ENCODE measurements around the gene NOXO1. TPM values are rescaled to one million over a fixed set of nuclear protein-coding genes. Genes with fewer than 3 reads are reported as not detected.
"Not testable (repeated sequence)": the region's sequence is repeated elsewhere in the genome, so short reads cannot be mapped to it uniquely, and the experiment has no call there.

NOXO1 gene
- total RNA-seq, 1 donor from 2014 or later, result 0.42 TPM

DNA sequence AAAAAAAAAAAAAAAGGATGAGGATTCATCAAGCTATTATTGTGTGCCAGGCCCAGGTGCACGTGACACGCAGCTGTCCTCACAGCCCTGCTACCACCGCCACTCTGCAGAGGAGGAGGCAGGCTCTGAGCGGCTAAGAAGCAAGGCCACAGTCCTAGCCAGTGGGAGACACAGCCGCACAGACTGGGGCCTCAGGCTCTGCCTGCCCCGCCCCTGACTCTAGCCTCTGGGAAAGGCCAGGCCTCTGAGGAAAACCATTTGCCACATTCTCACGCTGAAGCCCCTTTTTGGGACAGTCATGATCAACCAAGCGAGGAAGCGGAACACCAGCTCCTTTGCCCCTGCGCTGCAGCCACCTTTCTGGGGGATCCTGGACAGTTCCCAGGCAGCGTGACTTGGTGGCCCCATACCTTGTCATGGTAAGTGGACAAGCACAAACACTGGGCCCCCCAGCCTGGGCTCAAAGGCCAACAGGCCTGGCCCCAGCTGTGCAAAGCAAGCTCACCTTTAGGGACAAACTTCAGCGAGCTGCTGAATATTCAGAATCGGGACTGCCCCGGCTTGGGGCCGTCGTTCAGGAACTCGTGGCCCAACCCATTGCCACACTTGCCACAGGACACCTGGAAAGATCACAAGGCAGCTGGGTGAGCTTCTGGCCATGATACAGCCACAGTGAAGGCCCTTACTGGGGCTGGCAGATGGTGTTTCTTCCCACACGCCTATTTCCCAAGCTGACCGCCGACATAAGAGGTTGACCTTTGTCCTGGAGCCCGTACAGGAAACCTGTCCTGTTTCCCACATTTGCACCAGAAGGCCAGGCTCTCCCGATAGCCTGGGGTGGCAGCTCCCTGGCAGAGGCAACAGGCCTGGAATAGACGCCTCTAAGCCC is 40.8 kb downstream of the NOXO1 start:
- no peaks in the 10 kb centered on the region for H3K9me3 Mint-ChIP-seq
- no peak overlapping the region for H3K4me3 Mint-ChIP-seq
- no peaks in the 10 kb centered on the region for H3K27me3 Mint-ChIP-seq (ENCODE audit: low read depth)
- no peak for DNase-seq (ENCODE audit: low spot score in 2 of 2, unreplicated experiment in 2 of 2)
- H3K36me3 Mint-ChIP-seq, result peaks cover 9% of the 10 kb centered on the region
- H3K27ac Mint-ChIP-seq, result no peak overlapping the region
- H3K4me1 Mint-ChIP-seq, result peaks cover 10% of the 10 kb centered on the region
- TF ChIP-seq, protein P1, sequence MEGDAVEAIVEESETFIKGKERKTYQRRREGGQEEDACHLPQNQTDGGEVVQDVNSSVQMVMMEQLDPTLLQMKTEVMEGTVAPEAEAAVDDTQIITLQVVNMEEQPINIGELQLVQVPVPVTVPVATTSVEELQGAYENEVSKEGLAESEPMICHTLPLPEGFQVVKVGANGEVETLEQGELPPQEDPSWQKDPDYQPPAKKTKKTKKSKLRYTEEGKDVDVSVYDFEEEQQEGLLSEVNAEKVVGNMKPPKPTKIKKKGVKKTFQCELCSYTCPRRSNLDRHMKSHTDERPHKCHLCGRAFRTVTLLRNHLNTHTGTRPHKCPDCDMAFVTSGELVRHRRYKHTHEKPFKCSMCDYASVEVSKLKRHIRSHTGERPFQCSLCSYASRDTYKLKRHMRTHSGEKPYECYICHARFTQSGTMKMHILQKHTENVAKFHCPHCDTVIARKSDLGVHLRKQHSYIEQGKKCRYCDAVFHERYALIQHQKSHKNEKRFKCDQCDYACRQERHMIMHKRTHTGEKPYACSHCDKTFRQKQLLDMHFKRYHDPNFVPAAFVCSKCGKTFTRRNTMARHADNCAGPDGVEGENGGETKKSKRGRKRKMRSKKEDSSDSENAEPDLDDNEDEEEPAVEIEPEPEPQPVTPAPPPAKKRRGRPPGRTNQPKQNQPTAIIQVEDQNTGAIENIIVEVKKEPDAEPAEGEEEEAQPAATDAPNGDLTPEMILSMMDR (IDR thresholded peaks at IDR 0.05; ENCODE audit: unreplicated experiment), result no peak

DNA sequence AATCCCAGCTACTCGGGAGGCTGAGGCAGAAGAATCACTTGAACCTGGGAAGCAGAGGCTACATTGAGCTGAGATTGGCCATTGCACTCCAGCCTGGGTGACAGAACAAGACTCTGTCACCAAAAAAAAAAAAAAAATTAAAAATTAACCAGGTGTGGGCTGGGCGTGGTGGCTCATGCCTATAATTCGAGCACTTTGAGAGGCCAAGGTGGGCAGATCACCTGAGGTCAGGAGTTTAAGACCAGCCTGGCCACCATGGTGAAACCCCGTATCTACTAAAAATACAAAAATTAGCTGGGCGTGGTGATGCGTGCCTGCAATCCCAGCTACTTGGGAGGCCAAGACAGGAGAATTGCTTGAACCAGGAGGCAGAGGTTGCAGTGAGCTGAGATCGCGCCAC is 41.4 kb downstream of the NOXO1 start:
- H3K27ac Mint-ChIP-seq, result not testable (repeated sequence)

DNA sequence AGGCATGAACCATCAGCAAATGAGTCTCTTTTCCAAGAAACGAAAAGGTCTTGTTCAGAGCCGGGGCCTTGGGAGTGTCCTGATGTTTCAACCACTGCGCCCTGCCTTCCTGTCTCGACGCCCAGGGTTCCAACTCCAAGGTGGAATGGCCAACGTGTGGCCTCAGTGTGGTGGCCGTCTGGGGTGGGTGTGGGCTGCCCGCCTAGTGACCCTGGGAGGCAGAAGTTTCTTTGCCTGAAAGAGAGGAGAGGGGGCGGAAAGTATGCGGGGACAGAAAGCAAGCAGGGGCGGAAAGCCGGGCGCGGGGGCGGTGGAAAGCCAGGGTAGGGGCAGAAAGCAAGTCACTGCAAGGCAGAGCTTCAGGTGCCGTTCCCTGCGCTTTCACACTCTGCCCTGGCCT is 42.4 kb downstream of the NOXO1 start:
- DNase-seq (ENCODE audit: low spot score in 2 of 2, unreplicated experiment in 2 of 2), result no peak
- Mint-ChIP-seq H3K4me3 (no peak overlapping the region), H3K4me1 (peaks cover 10% of the 10 kb centered on the region), H3K9me3 (no peaks in the 10 kb centered on the region), H3K27me3 (ENCODE audit: low read depth) (no peaks in the 10 kb centered on the region), H3K27ac (no peak overlapping the region), H3K36me3 (peaks cover 9% of the 10 kb centered on the region)
- TF ChIP-seq, protein P1 (IDR thresholded peaks at IDR 0.05; ENCODE audit: unreplicated experiment), result no peak

More for the DNA sequence above, 41.4 kb downstream of the NOXO1 start:
- not testable (repeated sequence) for H3K27me3 Mint-ChIP-seq (ENCODE audit: low read depth); H3K36me3 Mint-ChIP-seq; H3K4me3 Mint-ChIP-seq; H3K9me3 Mint-ChIP-seq; DNase-seq (ENCODE audit: low spot score in 2 of 2, unreplicated experiment in 2 of 2)
- H3K4me1 Mint-ChIP-seq, result peaks cover 10% of the 10 kb centered on the region

DNA sequence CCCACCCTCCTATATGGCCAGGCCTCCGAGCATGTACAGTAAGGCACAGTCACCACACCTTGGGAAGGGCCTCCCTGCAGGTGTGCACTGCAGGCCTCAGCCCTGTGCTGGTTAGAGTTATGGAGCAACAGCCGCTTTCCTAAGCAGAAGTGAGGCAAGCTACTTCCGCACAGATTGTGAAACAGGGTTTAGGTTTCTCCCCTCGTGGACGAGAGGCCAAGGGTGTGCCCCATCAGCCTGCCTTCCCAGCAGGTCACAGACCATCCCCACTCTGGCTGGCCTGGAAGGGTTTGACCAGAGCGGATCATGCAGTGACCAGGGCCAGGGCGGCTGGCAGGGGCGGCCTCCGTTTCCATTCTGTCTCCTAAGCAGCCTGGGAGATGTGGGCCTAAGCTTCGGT is 43.0 kb downstream of the NOXO1 start:
- H3K27me3 Mint-ChIP-seq (ENCODE audit: low read depth), result no peaks in the 10 kb centered on the region
- H3K4me3 Mint-ChIP-seq, result no peak overlapping the region
- H3K4me1 Mint-ChIP-seq, result peaks cover 7% of the 10 kb centered on the region
- TF ChIP-seq, protein P1 (IDR thresholded peaks at IDR 0.05; ENCODE audit: unreplicated experiment), result no peak
- H3K36me3 Mint-ChIP-seq, result peaks cover 10% of the 10 kb centered on the region
- no peak for DNase-seq (ENCODE audit: low spot score in 2 of 2, unreplicated experiment in 2 of 2)
- no peaks in the 10 kb centered on the region for H3K9me3 Mint-ChIP-seq
- no peak overlapping the region for H3K27ac Mint-ChIP-seq

DNA sequence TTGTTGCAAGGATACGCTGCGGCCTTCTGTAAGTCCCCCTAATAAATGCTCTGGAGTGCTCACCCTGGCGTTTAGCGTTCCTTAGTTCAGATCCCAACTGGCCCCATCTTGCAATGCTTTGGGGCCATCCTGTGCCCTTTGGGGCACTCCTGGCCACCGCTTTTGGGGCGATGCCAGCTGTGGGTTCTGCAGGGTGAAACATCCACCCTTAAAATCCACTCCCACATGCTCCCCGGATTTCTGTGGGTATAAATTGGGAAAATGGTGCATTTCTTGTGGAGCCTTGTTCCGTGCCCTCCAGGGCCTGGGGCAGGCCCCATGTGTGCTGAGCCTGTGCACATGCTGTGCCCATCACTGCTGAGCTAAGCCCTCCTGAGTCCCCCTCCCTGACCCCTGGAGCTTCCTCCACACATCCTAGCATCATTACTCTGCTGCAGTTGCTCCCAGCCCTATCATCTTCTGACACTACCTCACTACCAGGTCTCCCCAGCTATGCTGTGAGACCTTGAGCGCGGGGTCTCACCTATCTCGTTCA is 44.3 kb downstream of the NOXO1 start:
- no peak overlapping the region for H3K4me3 Mint-ChIP-seq
- H3K27me3 Mint-ChIP-seq (ENCODE audit: low read depth), result no peaks in the 10 kb centered on the region
- TF ChIP-seq, protein P1 (IDR thresholded peaks at IDR 0.05; ENCODE audit: unreplicated experiment), result no peak
- H3K9me3 Mint-ChIP-seq, result no peaks in the 10 kb centered on the region
- H3K36me3 Mint-ChIP-seq, result peaks cover 10% of the 10 kb centered on the region
- no peak for DNase-seq (ENCODE audit: low spot score in 2 of 2, unreplicated experiment in 2 of 2)
- no peak overlapping the region for H3K27ac Mint-ChIP-seq
- H3K4me1 Mint-ChIP-seq, result peaks cover 1% of the 10 kb centered on the region

DNA sequence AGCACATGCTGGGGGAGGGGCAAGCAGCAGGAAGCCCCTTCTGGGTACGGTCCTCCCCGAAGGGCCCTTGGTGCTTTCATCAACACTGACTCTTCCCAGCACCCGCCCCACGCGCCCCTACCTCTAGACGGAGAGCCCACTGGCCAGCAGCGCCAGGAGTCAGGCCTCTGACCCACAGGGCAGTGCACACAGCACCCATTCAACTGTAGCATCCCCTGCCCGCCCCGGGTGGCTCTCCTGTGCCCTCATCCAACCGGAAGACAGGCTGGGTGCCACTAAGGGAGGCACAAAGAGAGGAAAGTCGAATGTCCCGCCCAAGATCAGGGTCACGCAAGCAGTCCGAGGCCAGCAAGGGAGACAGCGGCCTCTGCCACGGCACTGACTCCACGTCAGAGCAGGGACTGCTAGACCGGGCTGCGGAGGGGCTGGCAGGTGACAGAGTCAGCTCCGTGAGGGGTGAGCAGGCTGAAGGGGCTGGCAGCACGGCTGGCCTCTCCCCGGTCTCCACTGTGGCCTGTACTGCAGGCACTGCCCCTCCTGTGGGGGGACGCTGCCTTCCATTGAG is 48.1 kb downstream of the NOXO1 start:
- no peak overlapping the region for H3K4me3 Mint-ChIP-seq
- no peak for DNase-seq (ENCODE audit: low spot score in 2 of 2, unreplicated experiment in 2 of 2)

More for the DNA sequence above, 48.1 kb downstream of the NOXO1 start:
- Mint-ChIP-seq H3K36me3 (peaks cover 10% of the 10 kb centered on the region), H3K4me1 (peaks cover 3% of the 10 kb centered on the region), H3K9me3 (no peaks in the 10 kb centered on the region), H3K27me3 (ENCODE audit: low read depth) (peaks cover 9% of the 10 kb centered on the region), H3K27ac (no peak overlapping the region)
- TF ChIP-seq, protein P1 (IDR thresholded peaks at IDR 0.05; ENCODE audit: unreplicated experiment), result no peak
